Measurements from ENCODE around the gene GLUL. TPM values are rescaled to one million over a fixed set of nuclear protein-coding genes. Genes with fewer than 3 reads are reported as not detected.

The GLUL gene
- total RNA-seq (2022; extraction: Qiagen RNA extraction; ENCODE audit: low read depth): 10.2 to 20.3 TPM (median 17.7 TPM) in 5 replicates

GRCh38 chr1:182391362-182392049, at the start of gene GLUL:
TSS of gene GLUL (minus strand) at chr1:182391790. CDS start at chr1:182388737, 3,053 bp downstream.

GRCh38 chr1:182400567-182400966, 9.0 kb upstream of the GLUL start, which contains the start of gene TEDDM1:
TSS of gene TEDDM1 (minus strand) at chr1:182400667. CDS start at chr1:182400485, 182 bp downstream.

Other genes with a start within 250 kb of the GLUL start
- gene TEDDM1, start 8.9 kb upstream of the GLUL start, total RNA-seq (2022; extraction: Qiagen RNA extraction; ENCODE audit: low read depth): not detected in 5 replicates
- gene RGSL1, start 58.4 kb upstream of the GLUL start, total RNA-seq (2022; extraction: Qiagen RNA extraction; ENCODE audit: low read depth): not detected in 5 replicates
- gene RNASEL, start 197.5 kb upstream of the GLUL start, total RNA-seq (2022; extraction: Qiagen RNA extraction; ENCODE audit: low read depth): 1.6 to 2.7 TPM (median 2.6 TPM) in 5 replicates
- gene RGS16, start 212.6 kb upstream of the GLUL start, total RNA-seq (2022; extraction: Qiagen RNA extraction; ENCODE audit: low read depth): 0.15 to 0.31 TPM (median 0.19 TPM) in 5 replicates